HG03442 (cell line): Measurements from ENCODE around the gene NUDT9.
"Not testable (repeated sequence)": the region's sequence is repeated elsewhere in the genome, so short reads cannot be mapped to it uniquely, and the experiment has no call there.

Source experiments
- ATAC-seq: cut with Tn5 transposase; IDR thresholded peaks from one replicate; pipeline ENCODE4 v1.9.1; 2021; ENCODE audit warnings: mild to moderate bottlenecking, moderate library complexity; ENCODE audit not compliant: unreplicated experiment

NUDT9 gene, protein sequence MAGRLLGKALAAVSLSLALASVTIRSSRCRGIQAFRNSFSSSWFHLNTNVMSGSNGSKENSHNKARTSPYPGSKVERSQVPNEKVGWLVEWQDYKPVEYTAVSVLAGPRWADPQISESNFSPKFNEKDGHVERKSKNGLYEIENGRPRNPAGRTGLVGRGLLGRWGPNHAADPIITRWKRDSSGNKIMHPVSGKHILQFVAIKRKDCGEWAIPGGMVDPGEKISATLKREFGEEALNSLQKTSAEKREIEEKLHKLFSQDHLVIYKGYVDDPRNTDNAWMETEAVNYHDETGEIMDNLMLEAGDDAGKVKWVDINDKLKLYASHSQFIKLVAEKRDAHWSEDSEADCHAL

DNA sequence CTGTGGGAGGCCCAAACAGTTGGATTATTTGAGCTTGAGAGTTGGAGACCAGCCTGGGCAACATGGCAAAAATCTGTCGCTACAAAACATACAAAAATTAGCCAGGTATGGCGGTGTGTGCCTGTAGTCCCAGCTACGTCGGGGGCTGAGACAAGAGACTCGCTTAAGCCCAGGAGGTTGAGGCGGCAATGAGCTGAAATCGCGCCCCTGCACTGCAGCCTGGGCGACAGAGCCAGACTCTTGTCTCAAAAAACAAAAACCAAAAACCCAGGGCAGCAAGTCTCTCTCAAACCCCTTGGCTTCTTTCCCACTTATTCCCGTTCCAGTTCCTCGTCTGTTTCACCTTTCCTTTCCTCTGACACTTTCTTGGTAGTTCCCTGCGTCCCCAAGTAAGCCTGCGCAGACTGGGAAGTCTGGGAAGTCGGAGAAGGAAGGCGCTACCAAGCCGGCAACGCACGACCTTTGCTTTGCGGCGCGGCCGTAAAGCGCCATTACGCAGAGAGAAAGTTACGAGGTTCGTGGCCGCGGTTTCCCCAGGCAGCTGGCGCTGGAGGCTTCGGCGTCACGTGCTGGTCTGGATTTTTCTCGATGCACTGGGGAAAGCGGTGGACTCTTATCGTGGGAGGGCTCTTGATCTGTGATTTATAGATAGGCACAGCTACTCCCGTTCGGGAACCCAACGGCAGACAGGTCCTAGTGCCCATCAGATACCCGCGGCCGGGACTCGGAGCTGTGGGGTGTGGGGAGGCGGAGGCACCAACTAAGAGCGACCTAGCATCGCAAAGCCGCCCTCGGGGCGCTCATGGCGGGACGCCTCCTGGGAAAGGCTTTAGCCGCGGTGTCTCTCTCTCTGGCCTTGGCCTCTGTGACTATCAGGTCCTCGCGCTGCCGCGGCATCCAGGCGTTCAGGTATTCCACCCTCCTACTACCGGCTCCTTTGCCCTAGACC lies at the start of gene NUDT9:
Gene NUDT9, plus strand, starts transcription at position 470 of the 949 bp plus-strand sequence. Its CDS starts 333 bp downstream, at position 803.
- ATAC-seq: peak; percentile 86

- peak; percentile 62 for ATAC-seq
Observed at GRCh38 chr4:87375719-87376291, 46.6 kb upstream of the NUDT9 start.

DNA sequence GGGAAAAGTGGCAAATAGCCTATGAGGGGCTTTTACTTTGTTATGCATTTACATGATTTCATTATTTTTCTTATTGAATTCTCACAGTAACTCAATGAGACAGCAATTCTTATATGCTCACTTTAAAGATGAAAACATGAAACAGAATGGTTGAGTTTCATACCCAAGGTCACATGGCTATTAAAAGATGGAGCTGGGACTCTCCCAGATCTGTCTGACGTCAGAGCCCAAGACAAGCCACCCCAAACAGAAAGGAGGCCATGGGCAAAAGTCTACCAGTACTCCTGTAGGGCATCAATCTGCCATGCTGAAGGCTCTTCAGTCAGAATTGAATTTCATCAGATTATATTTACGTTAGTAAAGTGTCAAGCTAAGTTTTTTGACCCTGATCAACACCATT lies 44.6 kb upstream of the NUDT9 start:
- ATAC-seq: peak; percentile 56

DNA sequence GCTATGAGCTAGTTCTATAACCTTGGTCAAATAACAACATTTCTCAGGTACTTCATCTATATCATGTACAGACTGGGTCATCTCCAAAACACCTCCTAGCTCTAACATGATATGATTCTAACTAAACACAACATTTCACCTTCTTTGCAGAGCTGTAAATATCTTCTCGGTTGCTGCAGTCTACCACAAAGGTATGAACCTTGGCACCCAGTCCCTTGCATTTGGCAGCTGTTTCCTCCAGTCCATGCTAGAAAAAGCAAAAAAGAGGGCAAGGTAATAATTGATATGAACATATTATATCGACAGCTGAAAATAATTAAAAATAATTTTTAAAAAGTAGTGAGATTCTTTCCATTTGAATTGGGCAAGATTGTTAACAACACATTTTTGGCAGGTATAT lies 40.3 kb upstream of the NUDT9 start:
- ATAC-seq: no peak

DNA sequence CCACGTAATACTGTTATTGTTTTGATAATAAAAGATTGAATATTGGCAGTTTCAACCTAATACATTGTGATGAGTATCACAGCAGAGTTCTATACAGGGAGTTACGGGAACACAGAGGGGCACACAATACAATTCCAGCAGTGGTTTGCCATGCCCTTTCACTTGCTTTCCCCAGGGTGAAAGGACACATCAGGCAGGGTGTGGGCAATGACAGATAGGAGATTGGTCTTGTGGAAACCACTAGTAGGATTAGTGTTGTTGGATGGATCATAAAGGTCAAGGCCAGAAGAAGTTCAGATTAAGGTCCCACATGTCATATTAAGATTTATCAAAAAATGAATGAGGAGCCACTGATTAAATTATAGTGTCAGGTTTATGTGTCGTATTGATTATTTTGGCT lies 39.4 kb upstream of the NUDT9 start:
- no peak for ATAC-seq

GRCh38 chr4:87384466-87385132 lies 37.8 kb upstream of the NUDT9 start:
- not testable (repeated sequence) for ATAC-seq

GRCh38 chr4:87387237-87387636 lies 35.1 kb upstream of the NUDT9 start:
- no peak for ATAC-seq

- ATAC-seq: no peak
Observed at GRCh38 chr4:87388901-87389300, 33.5 kb upstream of the NUDT9 start.

- ATAC-seq: not testable (repeated sequence)
Observed at GRCh38 chr4:87390055-87390454, 32.3 kb upstream of the NUDT9 start.

DNA sequence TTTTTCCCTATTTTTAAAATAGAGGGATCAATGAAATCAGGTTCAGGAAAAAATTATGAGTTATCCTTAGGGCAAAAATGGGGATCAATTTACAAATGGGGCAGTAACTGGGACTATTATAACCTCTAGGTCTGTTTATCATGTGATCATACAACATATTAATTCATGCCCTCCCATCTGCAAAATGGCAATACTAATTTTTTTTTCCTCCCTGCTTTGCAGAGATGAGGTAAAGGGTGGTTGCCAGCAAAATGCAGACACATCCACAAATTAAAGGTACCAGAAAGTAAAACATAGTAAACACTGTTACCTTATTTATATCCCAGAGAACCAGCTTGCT lies 31.9 kb upstream of the NUDT9 start:
- ATAC-seq: no peak

- ATAC-seq: peak; percentile 99
Observed at GRCh38 chr4:87390891-87391575, 31.3 kb upstream of the NUDT9 start, which contains the start of gene HSD17B11. Gene HSD17B11, minus strand, starts transcription at chr4:87391188. Its CDS starts 118 bp downstream, at chr4:87391070.

- ATAC-seq: peak; percentile 8
Observed at GRCh38 chr4:87391576-87392054, 30.8 kb upstream of the NUDT9 start.

DNA sequence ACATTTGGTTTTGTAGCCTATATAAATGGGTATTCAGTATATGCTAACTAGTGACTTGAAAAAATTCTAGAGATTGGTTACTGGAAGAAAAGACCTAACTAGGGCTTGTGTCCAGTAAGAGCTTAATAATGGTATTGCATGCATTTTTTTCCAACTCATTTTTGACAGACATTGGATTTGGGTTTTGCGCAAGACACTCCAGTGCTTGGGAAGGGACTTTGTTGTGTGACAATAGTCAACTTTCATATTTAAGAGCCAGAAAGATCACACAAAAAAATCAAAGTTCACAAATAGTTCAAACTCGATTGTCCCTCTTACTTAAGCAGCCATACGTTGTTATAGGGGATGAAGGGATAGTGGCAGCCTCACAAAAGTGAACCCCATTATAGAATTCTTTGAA lies 30.2 kb upstream of the NUDT9 start:
- no peak for ATAC-seq

DNA sequence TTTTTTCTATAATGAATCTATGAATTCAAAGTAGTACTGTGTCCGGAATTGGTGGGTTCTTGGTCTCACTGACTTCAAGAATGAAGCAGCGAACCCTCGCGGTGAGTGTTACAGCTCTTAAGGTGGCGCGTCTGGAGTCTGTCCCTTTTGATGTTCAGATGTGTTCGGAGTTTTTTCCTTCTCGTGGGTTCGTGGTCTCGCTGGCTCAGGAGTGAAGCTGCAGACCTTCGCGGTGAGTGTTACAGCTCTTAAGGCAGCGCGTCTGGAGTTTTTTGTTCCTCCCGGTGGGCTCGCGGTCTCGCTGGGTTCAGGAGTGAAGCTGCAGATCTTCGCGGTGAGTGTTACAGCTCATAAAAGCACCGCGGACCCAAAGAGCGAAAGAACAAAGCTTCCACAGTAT lies 27.3 kb upstream of the NUDT9 start:
- not testable (repeated sequence) for ATAC-seq

- not testable (repeated sequence) for ATAC-seq
Observed at GRCh38 chr4:87395851-87396250, 26.5 kb upstream of the NUDT9 start.

GRCh38 chr4:87399148-87399547 lies 23.2 kb upstream of the NUDT9 start:
- ATAC-seq: no peak

- ATAC-seq: no peak
Observed at GRCh38 chr4:87399954-87400353, 22.4 kb upstream of the NUDT9 start.

DNA sequence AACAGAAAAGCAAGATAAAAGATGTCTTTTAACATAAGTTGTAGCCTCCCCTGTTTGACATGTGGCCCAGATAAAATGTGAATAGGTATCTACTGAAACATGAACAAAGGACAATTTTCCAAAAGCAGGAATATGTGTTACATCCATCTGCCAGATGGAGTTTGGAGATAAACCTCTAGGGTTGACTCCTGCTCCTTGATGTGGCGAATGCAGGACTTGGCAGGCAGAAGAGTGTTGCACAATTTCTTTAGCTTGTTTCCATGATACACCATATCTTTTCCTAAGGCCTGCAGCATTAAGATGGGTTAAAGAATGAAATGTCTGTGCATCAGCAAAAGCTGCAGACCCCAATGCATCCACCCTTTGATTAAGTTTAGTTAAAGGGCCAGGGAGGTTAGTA lies 18.6 kb upstream of the NUDT9 start:
- ATAC-seq: not testable (repeated sequence)

DNA sequence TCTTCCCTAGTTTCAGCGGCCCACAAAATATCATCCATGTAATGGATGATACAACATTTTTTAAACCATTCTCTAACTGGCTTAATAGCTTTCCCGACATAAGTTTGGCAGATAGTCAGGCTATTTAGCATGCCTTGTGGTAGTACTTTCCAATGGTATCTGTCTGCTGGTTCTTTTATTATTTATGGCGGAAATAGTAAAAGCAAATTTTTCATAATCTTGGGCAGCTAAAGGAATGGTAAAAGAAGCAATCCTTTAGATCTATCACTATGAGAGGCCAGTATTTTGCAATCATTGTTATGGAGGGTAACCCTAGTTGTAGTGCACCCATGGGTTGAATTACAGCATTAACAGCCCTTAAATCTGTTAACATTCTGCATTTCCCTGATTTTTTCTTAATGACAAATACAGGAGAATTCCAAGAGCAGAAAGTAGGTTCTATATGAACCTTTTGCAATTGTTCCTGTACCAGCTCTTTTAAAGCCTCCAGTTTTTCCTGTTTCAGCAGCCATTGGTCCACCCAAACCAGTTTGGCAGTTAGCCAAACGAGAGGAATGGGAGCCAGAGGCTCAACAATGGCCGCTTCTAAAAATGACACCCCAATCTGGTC lies 17.1 kb upstream of the NUDT9 start:
- no peak for ATAC-seq

GRCh38 chr4:87406462-87406861 lies 15.9 kb upstream of the NUDT9 start:
- no peak for ATAC-seq
